NCI-H2196 (cell line): ENCODE measurements around the gene SNX13.
"Not testable (repeated sequence)": the region's sequence is repeated elsewhere in the genome, so short reads cannot be mapped to it uniquely, and the experiment has no call there.

ENCODE experiments used
- DNase-seq: peaks from one replicate; lab custom pipeline; 2025; ENCODE audit not compliant: unreplicated experiment; lab: John Stamatoyannopoulos, UW

SNX13 gene

DNA sequence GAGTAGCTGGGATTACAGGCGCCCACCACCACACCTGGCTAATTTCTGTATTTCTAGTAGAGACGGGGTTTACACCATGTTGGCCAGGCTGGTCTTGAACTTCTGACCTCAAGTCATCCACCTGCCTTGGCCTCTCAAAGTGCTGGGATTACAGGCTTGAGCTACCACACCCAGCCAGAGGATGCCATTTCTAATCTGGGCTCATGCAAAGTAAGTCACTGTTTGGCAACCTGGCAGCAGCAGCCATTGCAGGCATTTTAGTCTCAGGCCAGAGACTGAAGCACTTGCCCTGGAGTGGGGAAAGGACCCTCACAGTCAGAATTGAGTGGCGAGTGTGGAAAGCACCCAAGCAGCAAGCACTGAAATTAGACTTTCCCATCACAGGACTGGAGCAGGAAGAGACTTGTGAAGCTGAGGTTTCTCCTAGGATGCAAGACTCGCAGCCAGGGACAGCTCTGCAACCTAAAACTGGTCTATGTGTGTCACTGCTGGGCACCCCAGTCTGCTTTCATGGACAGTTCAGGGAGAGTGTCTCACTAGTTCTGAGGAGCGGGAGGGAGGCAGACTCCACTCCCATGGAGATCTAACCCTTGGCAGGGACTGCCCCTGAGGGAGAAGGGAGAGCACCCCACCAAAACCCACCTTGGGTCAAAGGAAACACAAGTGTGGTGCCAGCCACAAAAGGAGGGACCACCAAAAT is 27.6 kb downstream of the SNX13 start:
- no peak for DNase-seq

DNA sequence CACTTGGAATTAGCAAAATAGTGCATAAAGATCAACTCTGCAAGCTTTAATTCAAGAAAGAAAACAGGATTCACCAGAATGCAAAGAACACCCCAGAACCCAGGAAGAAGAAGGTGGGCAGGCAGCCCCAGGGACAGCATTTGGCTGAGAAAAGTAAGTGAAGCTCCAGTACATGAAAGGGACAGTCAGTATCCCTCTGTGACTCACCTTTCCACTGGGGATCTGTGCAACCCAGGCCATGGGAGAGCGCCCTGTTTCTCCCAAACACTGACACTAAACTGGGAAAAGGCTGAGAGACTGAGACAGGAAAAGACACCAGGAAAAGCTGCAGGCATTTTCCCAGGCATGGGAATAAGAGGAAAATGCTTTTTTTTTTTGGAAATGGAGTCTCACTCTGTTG is 28.2 kb downstream of the SNX13 start:
- DNase-seq: no peak

DNA sequence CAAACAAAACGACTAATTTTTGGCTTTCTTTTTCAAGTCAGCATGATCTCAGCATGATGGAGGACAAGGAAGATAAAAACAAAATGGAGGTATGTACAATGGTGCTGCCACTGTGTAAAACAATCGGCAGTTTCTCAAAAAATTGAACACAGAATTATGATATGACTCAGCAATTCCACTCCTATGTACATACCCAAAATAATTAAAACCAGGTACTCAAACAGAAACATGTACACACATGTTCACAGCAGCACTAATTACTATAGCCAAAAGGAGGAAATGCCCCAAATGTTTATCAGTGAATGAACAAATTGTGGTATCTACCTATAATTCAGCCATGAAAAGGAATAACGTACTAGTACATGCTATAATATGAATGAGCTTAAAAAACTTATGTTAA is 29.9 kb downstream of the SNX13 start:
- DNase-seq: no peak

DNA sequence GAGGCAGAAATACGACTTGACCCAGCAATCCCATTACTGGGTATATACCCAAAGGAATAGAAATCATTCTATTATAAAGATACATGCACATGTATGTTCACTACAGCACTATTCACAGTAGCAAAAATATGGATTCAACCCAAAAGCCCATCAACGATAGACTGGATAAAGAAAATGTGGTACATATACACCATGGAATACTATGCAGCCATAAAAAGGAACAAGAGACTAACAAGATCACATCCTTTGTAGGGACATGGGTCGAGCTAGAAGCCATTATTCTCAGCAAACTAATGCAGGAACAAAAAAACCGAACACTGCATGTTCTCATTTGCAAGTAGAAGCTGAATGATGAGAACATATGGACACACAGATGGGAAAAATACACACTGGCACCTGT is 31.0 kb downstream of the SNX13 start:
- DNase-seq: not testable (repeated sequence)

GRCh38 chr7:17907014-17907413 is 33.3 kb downstream of the SNX13 start:
- no peak for DNase-seq

GRCh38 chr7:17903337-17903736 is 37.0 kb downstream of the SNX13 start:
- no peak for DNase-seq

DNA sequence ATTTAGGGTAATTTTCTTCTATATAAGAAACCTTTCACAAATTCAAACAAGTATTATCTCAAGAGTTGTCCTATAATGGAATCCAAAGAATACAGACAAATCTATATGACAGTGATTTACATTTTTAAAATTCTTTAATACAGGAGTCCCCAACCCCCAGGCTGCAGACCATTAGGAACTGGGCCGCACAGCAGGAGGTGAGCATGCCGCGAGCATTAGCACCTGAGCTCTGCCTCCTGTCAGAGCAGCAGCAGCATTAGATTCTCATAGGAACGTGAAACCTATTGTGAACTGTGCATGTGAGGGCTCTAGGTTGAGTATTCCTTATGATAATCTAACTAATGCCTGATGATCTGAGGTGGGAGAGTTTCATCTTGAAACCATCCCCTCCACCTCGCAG is 37.7 kb downstream of the SNX13 start:
- DNase-seq: no peak

GRCh38 chr7:17900464-17900863 is 39.8 kb downstream of the SNX13 start:
- DNase-seq: no peak

GRCh38 chr7:17898111-17898510 is 42.2 kb downstream of the SNX13 start:
- no peak for DNase-seq

GRCh38 chr7:17887286-17887685 is 53.0 kb downstream of the SNX13 start:
- no peak for DNase-seq

- DNase-seq: no peak
Observed at GRCh38 chr7:17882685-17883084, 57.6 kb downstream of the SNX13 start.

DNA sequence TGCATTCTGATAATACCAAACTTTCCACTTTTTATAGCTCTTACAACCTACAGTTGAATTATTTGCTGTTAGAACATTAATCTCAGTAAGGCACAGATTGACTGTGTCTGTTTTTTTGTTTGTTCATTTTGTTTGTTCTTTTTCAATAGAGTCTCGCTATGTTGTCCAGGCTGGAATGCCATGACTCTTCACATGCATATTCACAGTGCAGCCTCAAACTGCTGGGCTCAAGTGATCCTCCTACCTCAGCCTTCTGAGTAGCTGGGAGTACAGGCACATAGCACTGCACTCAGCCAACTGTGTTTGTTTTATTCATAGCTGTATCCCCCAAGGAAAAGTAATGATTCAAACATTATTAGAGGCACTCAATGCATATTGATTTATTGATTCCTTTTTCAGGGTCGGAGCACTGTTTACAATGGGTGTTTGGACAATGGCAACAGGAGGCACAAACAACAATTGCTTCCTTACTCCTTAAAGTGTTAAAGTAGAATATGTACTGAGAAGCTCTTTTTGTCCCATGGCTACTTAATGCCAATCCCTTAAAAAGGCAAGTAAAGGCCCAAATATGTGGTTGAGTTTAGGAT is 61.1 kb downstream of the SNX13 start:
- no peak for DNase-seq

GRCh38 chr7:17878627-17879026 is 61.7 kb downstream of the SNX13 start:
- DNase-seq: no peak

DNA sequence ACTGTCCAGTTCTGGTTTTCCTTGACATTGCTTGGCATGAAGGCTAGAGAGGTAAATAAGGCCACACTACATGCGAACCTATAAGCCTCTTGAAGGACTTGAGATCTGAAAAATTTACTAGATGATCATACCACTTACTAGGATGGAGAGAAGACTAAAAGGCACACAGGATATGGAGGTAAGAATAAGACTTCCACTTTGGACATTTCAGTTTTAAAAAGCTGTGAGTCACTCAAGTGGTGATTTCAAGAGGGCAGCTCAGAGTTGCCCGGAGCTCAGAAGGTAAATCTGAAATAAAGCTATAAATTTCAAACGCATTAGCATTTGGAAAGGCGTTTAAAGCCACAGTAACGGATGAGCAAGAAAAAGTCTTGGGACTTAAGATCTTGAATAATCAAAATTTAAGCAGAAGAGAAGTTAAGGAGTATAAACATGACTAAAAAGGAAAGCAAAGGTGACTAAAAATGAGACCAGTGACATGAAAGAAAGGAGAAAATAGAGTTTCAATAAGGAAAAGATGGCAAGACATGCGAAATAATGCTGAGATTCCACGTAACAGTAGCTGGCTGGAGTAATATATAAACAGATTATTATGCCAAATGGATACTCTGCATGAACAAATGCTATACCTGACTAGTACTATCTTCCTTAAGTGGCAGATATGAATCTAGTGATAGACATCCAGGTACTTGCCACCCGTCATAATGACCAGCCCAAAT is 68.3 kb downstream of the SNX13 start:
- no peak for DNase-seq

GRCh38 chr7:17870406-17870805 is 69.9 kb downstream of the SNX13 start:
- no peak for DNase-seq

DNA sequence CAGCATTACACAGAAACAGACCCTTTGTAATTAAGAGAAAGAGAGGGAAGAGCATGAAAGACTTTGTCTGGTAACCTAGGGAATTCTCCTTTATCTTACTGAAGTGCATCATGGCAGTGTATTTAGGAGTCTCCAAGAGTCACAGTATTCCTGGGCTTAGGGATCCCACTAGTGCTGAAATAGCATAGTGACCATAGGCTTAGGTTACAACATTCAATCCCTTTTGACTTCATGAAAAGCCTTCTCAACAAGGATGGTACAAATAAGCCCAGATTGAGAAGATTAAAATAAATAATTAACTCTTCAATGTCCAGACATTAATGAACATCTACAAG is 76.5 kb downstream of the SNX13 start:
- DNase-seq: no peak

GRCh38 chr7:17863095-17863808 is 77.0 kb downstream of the SNX13 start:
- no peak for DNase-seq

DNA sequence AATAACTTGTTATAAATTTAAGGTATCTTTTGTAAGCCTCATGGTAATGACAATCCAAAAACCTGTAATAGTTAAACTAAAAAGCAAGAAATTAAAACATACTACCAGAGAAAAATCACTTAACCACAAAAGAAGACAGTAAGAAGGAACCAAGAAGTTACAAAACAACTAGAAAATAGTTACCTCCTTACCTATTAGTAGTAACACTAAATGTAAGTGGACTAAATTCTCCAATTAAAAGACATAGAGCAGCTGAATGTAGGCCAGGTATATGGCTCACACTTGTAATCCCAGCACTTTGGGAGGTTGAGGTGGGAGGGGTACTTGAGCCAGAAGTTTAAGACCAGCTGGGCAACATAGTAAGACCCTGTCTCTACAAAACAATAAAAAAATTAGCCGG is 84.0 kb downstream of the SNX13 start:
- no peak for DNase-seq

DNA sequence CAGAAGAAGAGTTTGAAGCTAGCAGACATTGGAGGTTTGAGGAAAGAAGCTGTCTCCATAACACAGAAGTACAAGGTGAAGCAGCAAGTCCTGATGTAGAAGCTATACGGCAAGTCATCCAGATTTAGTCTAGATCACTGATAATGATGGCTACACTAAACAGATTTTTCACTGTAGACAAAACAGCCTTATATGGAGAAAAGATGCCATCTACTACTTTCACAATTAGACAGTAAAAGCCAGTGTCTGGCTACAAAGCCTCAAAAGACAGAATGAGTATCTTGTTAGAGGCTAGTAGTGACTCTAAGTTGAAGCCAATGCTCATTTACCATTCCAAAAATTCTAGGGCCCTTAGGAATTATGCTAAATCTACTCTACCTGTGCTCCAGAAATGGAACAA is 85.1 kb downstream of the SNX13 start:
- DNase-seq: no peak

- no peak for DNase-seq
Observed at GRCh38 chr7:17854261-17855047, 85.8 kb downstream of the SNX13 start.

DNA sequence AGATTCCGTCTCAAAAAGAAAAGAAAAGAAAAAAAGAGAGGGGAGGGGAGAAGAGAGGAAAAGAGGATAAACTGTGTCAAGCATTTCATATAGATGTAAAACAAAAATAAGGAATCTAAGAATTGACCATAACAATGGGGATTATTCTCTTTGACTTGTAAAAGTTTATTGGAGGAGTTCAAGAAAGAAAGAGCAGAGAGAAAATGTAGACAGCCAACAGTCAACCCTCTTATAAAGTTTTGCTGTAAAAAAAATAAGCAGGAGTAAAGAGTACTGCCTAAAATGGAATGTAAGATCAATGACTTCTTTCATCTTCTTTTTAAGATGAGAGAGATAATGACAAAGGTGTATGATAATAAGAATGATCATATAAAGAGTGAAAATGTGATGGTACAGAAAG is 87.9 kb downstream of the SNX13 start:
- no peak for DNase-seq
